ENCODE measurements around the gene SEMA4C.

The SEMA4C gene

DNA sequence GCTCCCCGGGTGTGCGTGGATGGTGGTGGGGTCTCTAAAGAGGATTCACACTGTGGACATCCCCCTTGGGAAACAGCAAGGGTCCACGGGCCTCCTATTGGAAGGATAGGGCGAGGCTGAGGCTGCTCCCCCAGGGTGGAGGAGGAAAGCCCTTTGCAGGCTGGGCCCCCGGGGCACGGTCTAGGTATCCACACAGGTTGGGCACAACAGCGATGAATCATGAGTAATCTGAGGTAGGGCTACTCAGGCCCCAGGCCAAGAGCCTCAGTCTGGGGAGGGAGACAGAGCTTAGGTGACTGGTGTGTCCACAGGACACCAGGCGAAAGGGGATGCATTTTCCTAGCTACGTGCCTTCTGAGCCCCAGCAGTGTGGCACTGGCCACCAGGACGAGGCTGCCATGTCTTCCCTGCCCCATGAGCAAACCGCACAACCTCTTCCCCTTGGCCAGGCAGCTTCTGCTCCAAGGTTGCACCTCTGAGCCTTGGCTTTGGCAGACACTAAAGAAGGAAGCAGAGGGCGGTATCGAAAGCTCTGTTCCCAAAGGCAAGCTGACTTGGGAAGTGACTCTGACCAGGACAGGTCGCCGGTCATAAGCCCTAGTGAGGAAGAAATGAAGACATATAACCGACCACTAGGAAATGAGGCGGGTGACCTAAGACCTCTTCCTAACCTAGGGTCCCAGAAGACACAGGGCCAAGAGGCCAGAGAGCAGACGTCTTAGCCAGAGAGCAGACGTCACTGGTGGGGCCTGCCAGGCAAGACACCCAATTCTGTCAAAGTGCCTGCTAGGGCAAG lies 14.6 kb upstream of the SEMA4C start:
- DNase-seq, result no peak
- intact Hi-C loops (cut with DNase I), result no loop called here

GRCh38 chr2:96883306-96883705 lies 13.4 kb upstream of the SEMA4C start:
- intact Hi-C loops (cut with DNase I), result no loop called here
- DNase-seq, result no peak

DNA sequence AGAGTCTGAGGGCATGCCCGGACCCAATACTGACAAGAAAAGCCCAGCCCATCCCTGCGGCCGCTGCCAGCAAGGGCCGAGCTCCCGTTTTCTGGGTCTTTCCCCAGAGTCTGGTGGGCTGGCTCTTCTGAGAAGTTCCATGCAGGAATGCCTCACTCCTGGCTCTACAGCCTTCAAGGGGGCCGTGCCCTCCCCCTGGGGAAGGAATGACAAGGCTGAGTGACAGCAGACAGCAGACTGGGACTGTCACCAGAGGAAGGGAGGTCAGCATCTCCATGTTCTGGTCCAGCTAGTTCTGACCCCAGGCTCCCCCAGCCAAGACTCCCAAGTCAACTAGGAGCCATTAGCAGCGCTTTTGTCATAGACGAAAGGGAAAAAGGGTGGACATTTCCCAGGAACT lies 13.0 kb upstream of the SEMA4C start:
- intact Hi-C loops (cut with DNase I), result no loop called here
- DNase-seq, result no peak

DNA sequence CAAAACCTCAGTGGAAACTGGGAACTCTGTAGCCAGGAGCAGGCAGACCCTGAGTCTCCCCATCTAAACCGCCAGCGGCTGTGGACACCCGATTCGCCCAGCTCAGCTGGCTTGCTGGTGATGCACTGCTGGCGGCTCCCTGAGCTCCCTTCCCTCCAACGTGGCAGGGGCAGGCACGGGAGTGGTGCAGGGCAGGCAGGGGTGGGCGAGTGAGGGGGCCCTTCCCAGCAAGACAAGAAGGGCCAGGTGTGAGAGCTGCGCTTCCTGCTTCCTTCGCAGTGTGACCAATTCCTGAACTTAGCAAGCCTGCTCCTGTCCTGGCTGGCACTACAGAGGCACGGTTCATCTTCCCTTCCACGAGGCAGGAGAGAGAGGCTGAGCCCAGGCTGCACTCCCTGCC lies 12.3 kb upstream of the SEMA4C start:
- intact Hi-C loops (cut with DNase I), result no loop called here
- DNase-seq, result no peak

- intact Hi-C loops (cut with DNase I), result no loop called here
- DNase-seq, result no peak
Measured at GRCh38 chr2:96881349-96882195, 11.7 kb upstream of the SEMA4C start.

DNA sequence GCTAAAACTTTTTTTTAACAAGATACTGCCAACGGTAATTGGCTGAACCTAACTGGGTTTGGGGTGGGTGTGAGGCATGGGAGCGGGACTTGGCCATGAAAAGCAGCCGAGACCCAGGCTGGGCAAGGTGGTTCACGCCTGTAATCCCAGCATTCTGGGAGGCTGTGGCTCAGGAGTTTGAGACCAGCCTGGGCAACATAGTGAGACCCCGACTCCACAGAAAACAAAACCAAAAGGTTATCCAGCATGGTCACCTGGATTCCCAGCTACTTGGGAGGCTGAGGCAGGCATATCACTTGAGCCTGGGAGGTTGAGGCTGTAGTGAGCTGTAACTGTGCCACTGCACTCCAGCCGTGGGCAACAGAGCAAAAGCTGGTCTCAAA lies 11.0 kb upstream of the SEMA4C start:
- DNase-seq, result no peak
- intact Hi-C loops (cut with DNase I), result no loop called here

DNA sequence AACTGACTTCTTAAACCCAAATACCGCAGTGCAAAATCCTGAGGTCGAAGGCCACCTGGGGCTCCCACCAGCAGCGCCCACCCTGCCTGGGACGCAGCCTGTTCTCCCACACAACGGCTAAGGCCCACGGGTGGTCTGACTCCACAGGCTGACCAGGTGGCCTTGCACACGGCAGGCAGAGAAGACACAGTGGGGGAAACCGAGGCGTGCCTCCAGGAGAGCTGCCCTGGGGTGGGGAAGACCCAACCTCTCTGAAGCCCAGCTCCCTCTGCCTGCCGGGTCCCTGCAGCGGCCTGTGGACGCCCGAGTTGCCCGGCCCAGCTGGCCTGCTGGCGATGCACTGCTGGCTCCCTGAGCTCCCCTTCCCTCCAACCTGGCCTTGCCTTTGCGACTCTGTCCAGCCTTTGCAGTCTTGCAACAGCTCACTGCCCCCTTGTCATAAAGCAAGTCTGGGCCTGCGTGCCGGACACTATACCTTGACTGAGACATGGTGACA lies 9.7 kb upstream of the SEMA4C start:
- no peak for DNase-seq
- intact Hi-C loops (cut with DNase I), result no loop called here

DNA sequence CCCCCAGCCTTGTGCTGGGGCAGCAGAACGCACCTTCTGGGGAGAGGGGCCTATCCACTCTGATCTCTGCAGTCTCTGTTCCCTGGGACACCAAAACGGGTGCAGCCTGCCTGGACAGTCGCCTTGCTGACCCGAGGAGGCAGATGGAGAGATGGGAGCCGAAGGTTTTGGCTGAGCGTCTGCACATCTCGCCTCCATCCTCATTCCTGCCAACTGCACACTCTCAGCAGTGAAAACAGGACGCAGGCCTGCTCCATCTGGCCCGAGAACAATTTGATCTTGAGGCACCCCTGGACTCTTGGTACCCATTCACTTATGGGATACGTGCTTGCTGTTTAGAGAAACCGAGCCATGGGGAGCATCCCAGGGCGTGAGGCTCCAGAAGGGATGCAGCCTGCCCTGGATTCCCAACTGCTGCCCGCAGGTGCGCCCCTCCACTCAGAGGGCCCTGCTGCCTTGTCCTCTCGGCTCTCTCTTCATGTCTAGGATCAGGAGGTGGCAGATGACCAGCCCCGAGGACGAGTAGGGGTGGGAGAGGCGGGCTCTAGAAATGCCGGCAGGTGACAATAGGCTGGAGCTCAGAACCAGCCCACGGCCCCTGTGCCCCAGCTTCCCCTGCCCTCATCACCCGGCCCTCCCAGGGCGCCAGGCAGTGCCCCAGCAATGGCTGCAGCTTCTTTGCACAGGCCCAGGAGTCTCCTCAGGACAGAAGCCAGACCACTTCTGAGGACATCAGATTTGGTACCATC lies 9.1 kb upstream of the SEMA4C start:
- intact Hi-C loops (cut with DNase I), result no loop called here
- no peak for DNase-seq

- intact Hi-C loops (cut with DNase I), result no loop called here
- no peak for DNase-seq
Measured at GRCh38 chr2:96878171-96878570, 8.3 kb upstream of the SEMA4C start.

DNA sequence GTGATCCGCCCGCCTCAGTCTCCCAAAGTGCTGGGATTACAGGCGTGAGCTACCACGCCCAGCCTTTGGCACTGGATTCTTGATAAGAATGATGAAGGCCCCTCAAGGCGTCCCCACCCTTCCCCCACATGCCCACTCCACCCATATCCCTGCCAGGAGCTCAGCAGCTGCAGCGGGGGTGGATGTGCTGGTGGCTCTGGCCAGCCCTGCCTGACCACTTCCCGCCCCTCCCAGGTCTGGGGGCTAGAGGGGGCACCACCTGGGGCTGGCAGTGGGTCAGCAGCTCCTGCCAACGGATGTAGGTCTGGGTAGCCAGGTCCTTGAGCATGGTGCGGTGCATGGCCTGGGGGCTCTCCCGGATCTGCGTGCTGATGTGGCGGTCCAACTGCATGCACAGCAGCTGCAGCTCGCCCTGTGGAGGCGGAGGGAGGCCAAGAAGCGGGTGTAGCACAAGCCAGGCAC lies 7.8 kb upstream of the SEMA4C start:
- intact Hi-C loops (cut with DNase I), result no loop called here
- DNase-seq, result no peak

DNA sequence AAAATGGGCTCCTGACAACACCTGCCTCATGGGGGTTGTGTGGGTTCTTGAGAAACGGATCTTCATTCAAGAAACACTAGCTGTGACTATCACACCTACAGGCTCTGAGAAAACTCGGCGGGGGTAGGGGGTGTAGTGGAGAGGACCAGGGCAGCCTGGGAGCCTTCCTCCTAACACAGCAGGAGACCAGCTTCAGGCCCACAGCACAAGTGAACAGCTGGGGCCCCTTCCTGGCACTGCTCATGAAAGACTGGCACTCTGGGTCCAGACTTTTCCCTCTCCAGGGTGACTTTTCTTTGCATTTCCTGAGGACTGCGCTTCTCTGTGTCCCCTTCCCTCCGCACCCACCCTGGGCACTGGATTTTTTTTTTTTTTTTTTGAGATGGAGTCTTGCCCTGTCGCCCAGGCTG lies 7.2 kb upstream of the SEMA4C start:
- intact Hi-C loops (cut with DNase I), result no loop called here
- DNase-seq, result no peak

GRCh38 chr2:96876269-96877041 lies 6.6 kb upstream of the SEMA4C start:
- DNase-seq, result no peak
- intact Hi-C loops (cut with DNase I), result no loop called here

DNA sequence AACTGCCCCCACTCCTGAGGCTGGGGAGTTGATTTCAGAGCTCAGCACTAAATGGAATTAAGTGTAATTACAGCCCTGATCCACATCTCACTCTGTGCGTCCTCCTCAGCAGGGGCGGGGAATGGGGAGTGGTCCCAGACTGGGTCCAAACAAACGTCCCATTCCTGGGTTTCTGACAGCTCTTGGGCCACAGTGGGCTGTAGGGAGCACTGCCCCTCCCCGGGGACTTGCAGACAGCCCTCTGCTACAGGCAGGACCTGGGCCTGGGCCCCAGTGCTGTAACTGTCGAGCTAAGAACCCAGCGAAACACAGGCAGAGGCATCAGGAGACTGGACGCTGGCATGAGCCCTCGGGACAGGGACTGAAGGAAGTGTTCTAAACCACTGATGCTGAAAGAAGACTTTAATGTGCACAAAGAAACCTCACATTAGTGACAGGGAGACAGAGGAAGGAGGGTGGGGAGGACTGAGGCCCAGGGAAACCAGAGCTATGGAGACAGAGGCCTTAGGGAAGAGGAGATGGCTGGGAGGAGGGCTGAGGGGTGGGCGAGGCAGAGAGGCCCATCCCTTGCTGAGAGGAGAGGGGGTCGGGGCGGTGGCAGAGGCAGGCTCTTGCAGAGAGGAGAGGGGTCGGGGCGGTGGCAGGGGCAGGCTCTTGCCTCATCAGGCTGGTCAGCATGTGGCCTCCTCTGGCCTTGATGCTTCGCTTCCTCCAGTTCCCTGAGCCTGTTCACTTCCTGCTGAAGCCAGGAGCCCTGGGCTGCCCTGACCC lies 5.8 kb upstream of the SEMA4C start:
- peak in 4 of 42 donors; percentile 26 to 47 (median 45) for DNase-seq
- intact Hi-C loops (cut with DNase I), result no loop called here

GRCh38 chr2:96874198-96874831 lies 4.4 kb upstream of the SEMA4C start:
- intact Hi-C loops (cut with DNase I), result no loop called here
- peak in 2 of 42 donors; percentile 3 to 23 for DNase-seq

DNA sequence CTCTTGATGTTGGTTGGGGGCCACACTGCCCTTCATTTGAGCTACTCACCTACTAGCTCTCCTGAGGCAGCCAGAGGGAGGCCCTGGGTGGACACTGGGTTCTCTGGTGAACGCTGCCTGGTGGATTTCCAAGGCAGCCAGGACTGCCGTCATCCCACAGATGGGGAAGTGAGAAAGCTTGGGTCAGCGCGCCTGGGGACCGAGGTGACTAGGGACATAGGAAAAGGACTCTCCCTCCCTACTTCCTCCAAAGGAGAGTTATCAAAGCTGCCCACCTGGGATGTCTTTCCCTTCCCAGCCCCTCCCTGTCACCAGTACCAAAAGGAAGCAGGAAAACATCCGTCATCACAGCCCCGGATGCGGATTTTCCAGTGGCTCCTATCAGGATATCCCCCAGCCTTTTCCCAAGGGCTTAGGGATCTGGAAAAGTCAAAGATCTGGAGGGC lies 3.8 kb upstream of the SEMA4C start:
- intact Hi-C loops (cut with DNase I), result no loop called here
- peak in 26 of 42 donors; percentile 28 to 82 (median 58) for DNase-seq

DNA sequence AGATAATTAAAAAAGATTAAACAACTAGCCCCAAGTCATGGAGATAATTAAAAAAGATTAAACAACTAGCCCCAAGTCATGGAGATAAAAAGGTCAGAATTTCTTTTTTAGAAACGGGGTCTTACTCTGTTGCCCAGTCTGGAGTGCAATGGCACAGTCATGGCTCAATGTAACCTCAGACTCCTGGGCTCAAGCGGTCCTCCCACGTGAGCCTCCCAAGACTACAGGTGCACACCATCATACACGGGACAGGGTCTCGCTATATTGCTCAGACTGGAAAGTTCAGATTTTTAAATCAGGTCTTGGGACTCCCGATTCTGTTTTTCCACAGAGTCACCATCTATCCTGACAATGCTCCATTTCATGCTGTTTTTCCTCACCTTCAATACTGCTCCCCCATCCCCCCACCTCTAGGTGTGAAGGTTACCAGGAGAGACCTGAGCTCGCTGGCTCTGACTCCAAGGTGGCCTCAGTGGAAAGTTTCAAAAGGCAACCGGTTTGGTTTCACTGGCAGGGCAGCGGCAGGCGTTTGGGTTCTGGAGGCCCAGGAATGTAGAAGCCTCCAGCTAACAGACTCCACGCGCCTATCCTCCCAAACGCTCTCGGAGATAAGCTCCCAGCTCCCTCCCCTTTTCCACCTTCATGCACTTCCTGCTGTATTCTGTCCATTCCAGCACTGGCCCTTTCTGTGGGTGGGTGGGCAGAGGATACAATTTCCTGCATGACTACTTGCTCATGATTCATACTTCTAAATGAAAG lies 2.9 kb upstream of the SEMA4C start:
- DNase-seq, result peak in 1 of 42 donors; percentile 8
- intact Hi-C loops (cut with DNase I), result no loop called here

Data from head of caudate nucleus (tissue), 42 donors.